Measurements from ENCODE around the gene USF2.
"Not testable (repeated sequence)": the region's sequence is repeated elsewhere in the genome, so short reads cannot be mapped to it uniquely, and the experiment has no call there.

Gene USF2

DNA sequence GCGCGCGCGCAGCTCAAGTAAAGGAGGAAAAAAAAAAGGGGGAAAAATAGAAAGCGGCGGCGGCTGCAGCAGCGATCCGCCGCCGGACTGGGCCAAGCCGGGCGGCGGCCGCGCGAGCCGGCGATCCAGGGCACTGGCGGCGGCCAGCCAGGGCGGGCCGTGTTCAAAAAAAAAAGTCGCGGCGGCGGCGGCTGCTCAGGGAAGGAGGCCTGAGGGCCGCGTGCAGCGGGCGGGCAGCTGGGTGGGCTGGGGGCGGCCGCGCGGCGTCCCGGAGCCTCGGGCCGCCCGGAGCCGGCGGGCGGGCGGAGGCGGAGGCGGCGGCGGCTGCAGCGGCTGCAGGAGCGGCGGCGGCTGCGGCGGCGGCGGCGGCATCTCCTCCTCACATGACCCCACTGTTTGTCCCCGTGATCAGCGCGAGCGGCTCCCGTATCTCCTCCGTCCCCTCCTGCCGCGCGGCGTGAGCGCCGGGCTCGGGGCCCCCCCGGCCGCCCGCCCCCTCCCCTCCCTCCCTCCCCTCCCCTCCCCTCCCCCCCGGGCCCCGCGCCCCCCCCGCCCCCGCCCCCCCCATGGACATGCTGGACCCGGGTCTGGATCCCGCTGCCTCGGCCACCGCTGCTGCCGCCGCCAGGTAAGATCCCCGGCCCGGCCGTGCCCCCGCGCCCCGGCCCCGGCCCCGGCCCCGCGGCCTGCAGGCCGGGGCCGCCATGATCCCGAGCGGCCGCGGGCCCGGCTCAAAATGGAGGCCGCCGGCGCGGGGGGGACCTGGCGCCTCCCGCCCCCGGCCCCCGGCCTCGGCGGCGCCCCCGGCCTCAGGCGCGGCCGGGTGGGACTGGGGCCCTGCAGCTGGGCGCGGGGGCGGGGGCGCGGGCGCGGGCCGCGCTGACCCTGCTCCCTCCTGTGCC lies at the start of gene USF2:
USF2 (plus strand) TSS at position 427 of the 902 bp plus-strand sequence; CDS start at position 567, 140 bp downstream.
- DNase-seq (ENCODE audit: low spot score) = peak; percentile 72

GRCh38 chr19:35219008-35219407 lies 49.8 kb upstream of the USF2 start:
- DNase-seq (ENCODE audit: low spot score) = no peak

GRCh38 chr19:35220315-35220921 lies 48.3 kb upstream of the USF2 start:
- DNase-seq (ENCODE audit: low spot score) = no peak

GRCh38 chr19:35220973-35221590 lies 47.7 kb upstream of the USF2 start:
- DNase-seq (ENCODE audit: low spot score) = not testable (repeated sequence)

DNA sequence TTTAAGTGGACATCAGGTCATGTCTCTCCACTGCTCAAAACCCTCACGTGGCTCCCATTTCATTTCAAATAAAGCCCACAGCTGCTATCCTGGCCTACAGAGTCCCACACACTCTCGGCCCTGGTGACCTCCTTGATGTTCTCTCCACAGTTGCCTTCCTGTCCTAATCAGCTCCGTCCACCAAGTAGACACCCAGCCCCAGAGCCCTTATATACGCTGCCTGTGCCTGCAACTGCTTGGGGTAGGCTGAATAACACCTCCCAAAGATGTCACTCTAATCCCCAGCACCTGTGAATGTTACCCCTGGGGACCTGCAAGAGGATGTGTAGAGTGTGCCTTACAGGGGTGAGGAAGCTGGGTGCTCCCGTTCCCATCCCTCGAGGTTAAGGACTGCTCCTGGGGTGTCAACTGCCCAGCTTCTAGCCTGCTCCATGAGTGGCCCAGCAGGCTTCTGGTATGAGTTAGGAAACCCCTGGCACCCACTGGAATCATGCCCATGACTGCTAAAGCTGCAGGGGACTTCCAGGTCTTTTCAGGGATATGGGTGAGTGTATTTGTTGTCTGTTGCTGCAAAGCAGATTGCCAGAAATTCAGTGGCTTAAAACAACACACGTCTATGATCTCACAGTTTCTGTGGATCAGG lies 46.3 kb upstream of the USF2 start:
- no peak for DNase-seq (ENCODE audit: low spot score)

- DNase-seq (ENCODE audit: low spot score) = no peak
Observed at GRCh38 chr19:35223084-35223790, 45.5 kb upstream of the USF2 start.

- DNase-seq (ENCODE audit: low spot score) = no peak
Observed at GRCh38 chr19:35223862-35224505, 44.8 kb upstream of the USF2 start.

GRCh38 chr19:35224681-35225571 lies 43.8 kb upstream of the USF2 start:
- DNase-seq (ENCODE audit: low spot score) = no peak

DNA sequence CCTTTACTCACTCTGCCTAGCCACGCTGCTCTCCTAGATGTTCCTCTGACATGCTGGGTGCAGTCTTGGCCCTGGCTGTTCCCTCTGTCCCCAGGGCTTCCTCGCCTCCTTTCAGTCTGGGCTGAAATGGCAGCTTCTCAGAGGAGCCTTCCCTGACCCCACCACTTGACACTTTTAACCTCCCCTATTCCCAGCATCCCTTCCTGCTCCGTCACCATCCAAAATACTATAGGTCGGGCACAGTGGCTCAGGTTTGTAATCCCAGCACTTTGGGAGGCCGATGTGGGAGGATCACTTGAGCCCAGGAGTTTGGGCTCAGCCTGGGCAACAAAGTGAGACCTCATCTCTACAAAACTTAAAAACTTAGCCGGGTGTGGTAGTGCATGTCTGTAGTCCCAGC lies 42.8 kb upstream of the USF2 start:
- no peak for DNase-seq (ENCODE audit: low spot score)

- no peak for DNase-seq (ENCODE audit: low spot score)
Observed at GRCh38 chr19:35226748-35227147, 42.0 kb upstream of the USF2 start.

DNA sequence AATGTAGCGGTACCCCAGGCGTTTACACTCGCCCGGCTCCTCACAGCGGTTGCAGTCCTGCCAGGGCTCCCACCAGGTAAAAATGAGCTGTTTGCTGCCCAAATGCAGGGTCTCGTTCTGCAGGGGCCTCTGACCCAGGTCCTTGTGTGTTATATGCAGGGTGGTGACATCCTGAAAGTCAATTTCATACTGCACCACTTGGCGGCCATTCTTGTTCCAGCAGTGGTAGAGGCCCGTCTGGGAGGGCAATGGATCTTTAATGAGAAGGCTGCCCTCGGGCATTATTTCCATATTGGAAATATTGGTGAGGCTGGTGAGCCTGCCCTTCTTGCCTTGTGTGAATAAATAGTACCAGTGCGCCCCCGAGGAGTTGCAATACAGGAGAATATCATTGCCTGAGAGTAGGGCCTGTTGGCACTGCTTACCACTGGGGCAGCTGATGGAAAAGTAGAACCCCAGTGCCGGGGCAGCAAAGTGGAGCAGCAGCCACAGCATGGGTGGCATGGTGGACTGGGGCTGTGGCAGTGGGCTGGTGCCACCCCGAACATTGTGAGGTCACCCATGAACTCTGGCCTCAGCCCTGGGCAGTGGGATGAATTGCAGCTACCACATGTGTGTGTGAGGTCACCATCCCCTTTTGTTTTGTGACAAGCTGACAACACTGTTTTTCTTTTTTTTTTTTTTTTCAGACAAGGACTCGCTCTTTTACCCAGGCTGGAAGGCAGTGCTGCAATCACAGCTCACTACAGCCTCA lies 40.4 kb upstream of the USF2 start, which contains the start of gene FAM187B:
FAM187B (minus strand) TSS at position 563 of the 754 bp plus-strand sequence; CDS start at position 504, 59 bp downstream.
- DNase-seq (ENCODE audit: low spot score) = no peak

DNA sequence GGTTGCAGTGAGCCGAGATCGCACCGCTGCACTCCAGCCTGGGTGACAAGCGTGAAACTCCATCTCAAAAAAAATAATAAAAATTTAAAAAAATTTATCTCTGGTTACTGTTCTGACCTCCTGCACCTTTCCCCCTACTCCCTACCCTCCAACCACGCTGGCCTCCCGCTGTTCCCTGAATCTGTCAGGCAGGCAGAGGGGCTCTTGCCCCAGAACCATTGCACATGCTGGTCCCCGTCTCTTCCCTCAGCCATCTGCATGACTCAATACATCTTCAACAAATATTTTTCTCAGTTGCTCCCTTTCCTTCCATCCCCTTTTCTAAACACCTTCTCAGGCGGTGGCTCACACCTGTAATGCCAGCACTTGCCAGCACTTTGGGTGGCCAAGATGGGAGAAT lies 39.2 kb upstream of the USF2 start:
- no peak for DNase-seq (ENCODE audit: low spot score)

- no peak for DNase-seq (ENCODE audit: low spot score)
Observed at GRCh38 chr19:35231956-35232645, 36.7 kb upstream of the USF2 start.

DNA sequence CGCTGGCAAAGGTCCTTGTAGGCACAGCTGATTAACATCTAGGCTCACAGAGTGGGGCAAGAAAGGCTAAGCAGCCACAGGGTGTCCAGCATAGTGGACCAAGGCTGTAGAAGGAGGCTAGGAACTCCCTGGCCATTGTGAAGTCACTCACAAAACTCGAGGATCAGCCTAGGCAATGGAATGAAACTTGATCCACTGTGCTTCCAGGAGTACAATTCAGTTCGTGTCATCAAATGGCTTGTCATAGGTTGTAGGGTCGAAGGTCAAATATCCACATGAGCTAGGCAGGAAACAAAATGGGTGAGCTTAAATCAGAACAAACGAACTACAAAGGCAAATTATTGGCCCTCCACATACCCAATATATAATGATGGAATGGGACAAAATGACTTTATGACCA lies 35.9 kb upstream of the USF2 start:
- DNase-seq (ENCODE audit: low spot score) = no peak

GRCh38 chr19:35236638-35237400 lies 31.9 kb upstream of the USF2 start:
- DNase-seq (ENCODE audit: low spot score) = no peak

GRCh38 chr19:35239597-35239996 lies 29.2 kb upstream of the USF2 start:
- DNase-seq (ENCODE audit: low spot score) = not testable (repeated sequence)

DNA sequence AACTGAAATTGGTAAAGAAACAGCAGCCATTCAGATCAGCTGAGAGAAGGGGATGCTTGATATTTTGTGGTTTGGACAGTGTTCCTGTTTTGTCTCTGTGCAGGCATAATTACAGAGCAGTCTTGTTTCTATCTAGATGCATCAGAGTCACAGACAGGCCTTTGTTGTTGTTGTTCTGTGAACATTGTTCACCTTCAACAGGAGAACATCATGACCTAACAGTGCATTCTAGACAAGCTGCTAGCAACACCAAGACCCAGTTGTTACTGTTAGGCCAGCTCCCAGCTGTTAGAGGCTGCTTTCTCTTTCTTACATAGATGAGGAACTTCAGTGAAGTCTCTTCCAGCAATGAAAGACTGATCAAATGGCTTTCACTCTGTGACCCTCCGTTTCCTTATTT lies 28.4 kb upstream of the USF2 start:
- DNase-seq (ENCODE audit: low spot score) = no peak

DNA sequence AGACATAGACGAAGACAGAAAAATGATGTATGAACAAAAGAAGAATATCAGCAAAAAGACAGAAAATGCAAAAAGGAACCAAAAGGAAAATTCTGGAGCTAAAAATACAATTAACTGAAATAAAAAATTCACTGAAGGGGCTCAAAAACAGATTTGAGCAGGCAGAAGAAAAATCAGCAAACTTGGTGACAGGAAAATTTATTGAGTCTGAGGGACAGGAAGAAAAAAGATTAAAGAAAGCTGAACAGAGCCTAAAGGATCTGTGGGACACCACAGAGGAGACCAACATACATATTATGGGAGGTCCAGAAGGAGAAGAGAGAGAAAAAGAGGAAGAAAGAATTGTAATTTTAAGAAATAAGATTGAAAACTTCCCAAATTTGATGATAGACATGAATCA lies 27.3 kb upstream of the USF2 start:
- no peak for DNase-seq (ENCODE audit: low spot score)

All from kidney tubule cell (primary cell).